Measurements from ENCODE around the gene OLR1. TPM values are rescaled to one million over a fixed set of nuclear protein-coding genes. Genes with fewer than 3 reads are reported as not detected.
A peak's percentile ranks its signal among the peaks of the same experiment; 100 is the strongest.

Gene OLR1
- total RNA-seq, 2 experiments from 2014 or later: not detected

GRCh38 chr12:10167599-10167998 is 4.3 kb downstream of the OLR1 start:
- CTCF ChIA-PET (ENCODE audit: unreplicated experiment): no interaction called here
- TF ChIP-seq CTCF (conservative IDR thresholded peaks at IDR 0.05; ENCODE audit: low read length) (no peak), EZH2phosphoT487 (IDR thresholded peaks at IDR 0.05; ENCODE audit: borderline replicate concordance, low read depth, low read length) (no peak)
- H3K4me2 ChIP-seq (ENCODE audit: low read length): no peak overlapping the region

GRCh38 chr12:10165421-10165820 is 6.5 kb downstream of the OLR1 start:
- no peaks in the 10 kb centered on the region for H4K20me1 ChIP-seq (ENCODE audit: insufficient read depth, low read length)
- H2AFZ ChIP-seq (ENCODE audit: low read length): no peak overlapping the region
- no peak overlapping the region for H3K27ac ChIP-seq (ENCODE audit: low read depth, low read length, poor library complexity, severe bottlenecking)
- peaks cover 22% of the 10 kb centered on the region for H3K4me1 ChIP-seq (ENCODE audit: insufficient read depth, low read length, poor library complexity, severe bottlenecking)
- H3K4me3 ChIP-seq (ENCODE audit: low read depth, low read length, poor library complexity, severe bottlenecking): no peak overlapping the region
- ChIA-PET POLR2A (interaction anchor here (0.6 kb wide), 1 partner anchor 174 kb away, joined by 3 read pairs; no protein-coding TSS in a partner anchor), CTCF (ENCODE audit: unreplicated experiment) (no interaction called here)
- BruUV-seq (replicated peaks): no TSS peak
- DNase-seq (ENCODE audit: low spot score): no peak
- no peak for TF ChIP-seq CTCF (conservative IDR thresholded peaks at IDR 0.05; ENCODE audit: low read length)
- TF ChIP-seq EZH2phosphoT487 (IDR thresholded peaks at IDR 0.05; ENCODE audit: borderline replicate concordance, low read depth, low read length): no peak
- H3K36me3 ChIP-seq (ENCODE audit: insufficient read depth, low read length): no peaks in the 10 kb centered on the region
- H3K9me3 ChIP-seq (ENCODE audit: low read length): peaks cover 4% of the 10 kb centered on the region; the same call in 1 of the 2 replicates
- no peak overlapping the region for H3K4me2 ChIP-seq (ENCODE audit: low read length)
- intact Hi-C loops (cut with micrococcal nuclease; ENCODE audit: unreplicated experiment): no loop called here
- H3K79me2 ChIP-seq (ENCODE audit: insufficient read depth, low read depth, low read length): no peaks in the 10 kb centered on the region
- H3K9me2 ChIP-seq (ENCODE audit: insufficient read depth, low read length): no peaks in the 10 kb centered on the region

More at GRCh38 chr12:10167599-10167998, 4.3 kb downstream of the OLR1 start:
- no peak overlapping the region for H3K27ac ChIP-seq (ENCODE audit: low read depth, low read length, poor library complexity, severe bottlenecking)
- POLR2A ChIA-PET: interaction anchor here (1.2 kb wide), 1 partner anchor 14 kb away, joined by 4 read pairs; no protein-coding TSS in a partner anchor
- H3K79me2 ChIP-seq (ENCODE audit: insufficient read depth, low read depth, low read length): no peaks in the 10 kb centered on the region
- peaks cover 11% of the 10 kb centered on the region for H3K4me1 ChIP-seq (ENCODE audit: insufficient read depth, low read length, poor library complexity, severe bottlenecking)
- no peaks in the 10 kb centered on the region for H3K36me3 ChIP-seq (ENCODE audit: insufficient read depth, low read length)
- 0 out of 2 replicates have a peak overlapping the region, but pooled peaks have one; percentile 4 for H2AFZ ChIP-seq (ENCODE audit: low read length)
- intact Hi-C loops (cut with micrococcal nuclease; ENCODE audit: unreplicated experiment): no loop called here
- peaks cover 4% of the 10 kb centered on the region; the same call in 1 of the 2 replicates for H3K9me3 ChIP-seq (ENCODE audit: low read length)
- DNase-seq (ENCODE audit: low spot score): no peak
- no peaks in the 10 kb centered on the region for H4K20me1 ChIP-seq (ENCODE audit: insufficient read depth, low read length)
- no TSS peak for BruUV-seq (replicated peaks)
- no peaks in the 10 kb centered on the region for H3K9me2 ChIP-seq (ENCODE audit: insufficient read depth, low read length)
- H3K4me3 ChIP-seq (ENCODE audit: low read depth, low read length, poor library complexity, severe bottlenecking): no peak overlapping the region

GRCh38 chr12:10163084-10163483 is 8.8 kb downstream of the OLR1 start:
- no peak overlapping the region for H3K4me2 ChIP-seq (ENCODE audit: low read length)
- BruUV-seq (replicated peaks): no TSS peak
- no peaks in the 10 kb centered on the region for H3K79me2 ChIP-seq (ENCODE audit: insufficient read depth, low read depth, low read length)
- H4K20me1 ChIP-seq (ENCODE audit: insufficient read depth, low read length): no peaks in the 10 kb centered on the region
- no peaks in the 10 kb centered on the region; the same call in 1 of the 2 replicates for H3K36me3 ChIP-seq (ENCODE audit: insufficient read depth, low read length)
- H3K9me2 ChIP-seq (ENCODE audit: insufficient read depth, low read length): no peaks in the 10 kb centered on the region
- H3K9me3 ChIP-seq (ENCODE audit: low read length): peaks cover 3% of the 10 kb centered on the region; the same call in 1 of the 2 replicates
- ChIA-PET CTCF (ENCODE audit: unreplicated experiment) (no interaction called here), POLR2A (interaction anchor here (0.6 to 1.4 kb wide), 4 partner anchors 9 to 33 kb away, joined by 3 to 6 read pairs (median 3); partner anchors contain the start of gene OLR1)
- H3K4me3 ChIP-seq (ENCODE audit: low read depth, low read length, poor library complexity, severe bottlenecking): no peak overlapping the region
- H3K4me1 ChIP-seq (ENCODE audit: insufficient read depth, low read length, poor library complexity, severe bottlenecking): peaks cover 39% of the 10 kb centered on the region
- H3K27ac ChIP-seq (ENCODE audit: low read depth, low read length, poor library complexity, severe bottlenecking): no peak overlapping the region
- DNase-seq (ENCODE audit: low spot score): peak; percentile 23
- TF ChIP-seq CTCF (conservative IDR thresholded peaks at IDR 0.05; ENCODE audit: low read length): no peak
- TF ChIP-seq EZH2phosphoT487 (IDR thresholded peaks at IDR 0.05; ENCODE audit: borderline replicate concordance, low read depth, low read length): no peak
- intact Hi-C loops (cut with micrococcal nuclease; ENCODE audit: unreplicated experiment): no loop called here
- H2AFZ ChIP-seq (ENCODE audit: low read length): peak overlapping the region; percentile 63; the same call in 1 of the 2 replicates
